K562 (cell line): Measurements from ENCODE around the gene RIMKLB. TPM values are rescaled to one million over a fixed set of nuclear protein-coding genes. Genes with fewer than 3 reads are reported as not detected.

Experiments used
- ATAC-seq: fragments of 200-7000 bp; cut with Tn5 transposase; 3 replicates; pipeline ENCODE4 v1.9.1; 2020; ENCODE audit warnings: moderate library complexity
- BruUV-seq: library from RNA; stranded (reverse); fragments of 400-500 nt; replicated peaks from 2 replicates; lab custom pipeline; 2021; lab: Mats Ljungman, UMichigan
- CTCF ChIA-PET: fragments of 300-600 bp; formaldehyde crosslinking; extraction: SDS; loops from one replicate; lab custom pipeline; 2021; ENCODE audit warnings: low intra/inter-chr PET ratio; lab: Yijun Ruan, JAX
- POLR2A ChIA-PET: fragments of 300-600, 350-650 bp; sonication (Branson Sonifier 250); formaldehyde crosslinking; extraction: SDS; loops from one replicate; lab custom pipeline; 2021; ENCODE audit warnings: antibody characterized with exemption, inconsistent platforms; lab: Yijun Ruan, JAX
- DNase-seq, 4 experiments: peaks; one replicate each; pipeline versions ENCODE4 v3.0.0 to v3.0.0-alpha.2; 2011 to 2018; ENCODE audit warnings: low spot score in 3 of 4, mixed read lengths in 3 of 4; ENCODE audit errors: extremely low read depth in 1 of 4
- FAIRE-seq: peaks from 2 replicates; lab custom pipeline; 2011; peaks lifted over from hg19 to GRCh38; lab: Jason Lieb, UNC
- H2AFZ ChIP-seq: 2 replicates; pipeline ENCODE4 v1.6.0; 2011; ENCODE audit warnings: low read depth, low read length, control low read depth, inconsistent platforms
- H3K27ac ChIP-seq: fragments of 200-600 bp; 3 replicates; pipeline ENCODE4 v1.8.0; 2011; ENCODE audit warnings: low read depth, mild to moderate bottlenecking, control low read depth, inconsistent platforms, low read length, moderate library complexity, mixed read lengths; ENCODE audit errors: extremely low read depth
- H3K27me3 ChIP-seq, 2 experiments: fragments of 300-600 bp in 1 of 2; 2 replicates in 1 of 2; 3 replicates in 1 of 2; pipeline versions ENCODE4 v1.6.0 to v1.8.0; 2011; ENCODE audit warnings: inconsistent platforms in 2 of 2, low read length in 2 of 2, mild to moderate bottlenecking in 1 of 2, mixed read lengths in 1 of 2, moderate library complexity in 1 of 2; ENCODE audit not compliant: control insufficient read depth in 2 of 2, insufficient read depth in 2 of 2
- H3K36me3 ChIP-seq: fragments of 300-600 bp; 3 replicates; pipeline ENCODE4 v1.8.0; 2011; ENCODE audit warnings: mild to moderate bottlenecking, low read length, inconsistent platforms; ENCODE audit not compliant: control insufficient read depth, insufficient read depth
- H3K4me1 ChIP-seq, 2 experiments: fragments of 200-600 bp in 1 of 2; replicated peaks in 1 of 2; 2 replicates in 1 of 2; 3 replicates in 1 of 2; pipeline versions ENCODE4 v1.5.1 to v1.8.0; 2011; ENCODE audit warnings: inconsistent platforms in 2 of 2, low read length in 2 of 2, mild to moderate bottlenecking in 1 of 2, mixed read lengths in 1 of 2, moderate library complexity in 1 of 2; ENCODE audit not compliant: control insufficient read depth in 2 of 2, insufficient read depth in 2 of 2
- H3K4me2 ChIP-seq: 2 replicates; pipeline ENCODE4 v1.6.1; 2011; ENCODE audit warnings: low read length, control low read depth, inconsistent platforms, mixed read lengths; ENCODE audit not compliant: insufficient read depth
- H3K4me3 ChIP-seq: fragments of 200-600 bp; sonication (generic), shearing (Covaris generic); 2 replicates; pipeline ENCODE4 v1.5.1; 2016; ENCODE audit warnings: control low read depth, inconsistent platforms
- H3K79me2 ChIP-seq: fragments of 200-600 bp; 3 replicates; pipeline ENCODE4 v1.8.0; 2011; ENCODE audit warnings: low read length, inconsistent platforms; ENCODE audit not compliant: control insufficient read depth, insufficient read depth
- H3K9ac ChIP-seq, 2 experiments: 2 replicates each; pipeline versions ENCODE4 v1.6.0 to v1.6.1; 2011; ENCODE audit warnings: low read depth in 2 of 2, low read length in 2 of 2, control low read depth in 1 of 2, inconsistent platforms in 1 of 2, mild to moderate bottlenecking in 1 of 2, mixed read lengths in 1 of 2; ENCODE audit not compliant: insufficient read depth in 1 of 2
- H3K9me1 ChIP-seq: one replicate; pipeline ENCODE4 v1.6.0; 2011; ENCODE audit warnings: inconsistent platforms, mild to moderate bottlenecking, low read length, moderate library complexity; ENCODE audit not compliant: control insufficient read depth, insufficient read depth
- H3K9me3 ChIP-seq: replicated peaks from 2 replicates; pipeline ENCODE4 v1.5.1; 2011; ENCODE audit warnings: low read depth, low read length, inconsistent platforms; ENCODE audit not compliant: control insufficient read depth, insufficient read depth
- H4K20me1 ChIP-seq: replicated peaks from 2 replicates; pipeline ENCODE4 v1.6.1; 2011; ENCODE audit warnings: low read length, inconsistent platforms, mixed read lengths; ENCODE audit not compliant: control insufficient read depth, insufficient read depth
- ATF1 ChIP-seq, 2 experiments: fragments of 450-650 bp in 1 of 2; IDR thresholded peaks; 2 replicates each; pipeline ENCODE4 v1.6.1; 2016; ENCODE audit warnings: missing compliant biosample characterization in 1 of 2, missing genetic modification characterization in 1 of 2
- NFE2 ChIP-seq: IDR thresholded peaks from 2 replicates; pipeline ENCODE4 v1.6.1; 2014; ENCODE audit warnings: antibody characterized with exemption, low read depth
- NFE2L1 ChIP-seq: fragments of 450-650 bp; IDR thresholded peaks from 2 replicates; pipeline ENCODE4 v1.6.1; 2016; ENCODE audit warnings: missing genetic modification characterization, low read depth, mild to moderate bottlenecking, missing compliant biosample characterization, moderate library complexity, borderline replicate concordance
- NONO ChIP-seq, 2 experiments: fragments of 200-400 bp in 1 of 2; fragments of 450-650 bp in 1 of 2; formaldehyde crosslinking in 1 of 2; IDR thresholded peaks; 2 replicates each; pipeline ENCODE4 v1.6.1; 2017; ENCODE audit warnings: low read depth in 2 of 2, mild to moderate bottlenecking in 2 of 2, moderate library complexity in 2 of 2, low read length in 1 of 2
- PTTG1 ChIP-seq: fragments of 450-650 bp; IDR thresholded peaks from 2 replicates; pipeline ENCODE4 v1.6.1; 2016; ENCODE audit warnings: low read depth, mild to moderate bottlenecking, missing genetic modification characterization, missing compliant biosample characterization
- RERE ChIP-seq: sonication (generic); formaldehyde crosslinking; IDR thresholded peaks from 2 replicates; pipeline ENCODE4 v1.8.0; 2023; ENCODE audit warnings: missing genetic modification reagents, mild to moderate bottlenecking, borderline replicate concordance
- RFX7 ChIP-seq: fragments of 250-450 bp; sonication (Bioruptor Pico); IDR thresholded peaks from 2 replicates; pipeline ENCODE4 v1.5.1; 2021; ENCODE audit warnings: mild to moderate bottlenecking
- ZNF133 ChIP-seq: fragments of 250-450 bp; sonication (Bioruptor Pico); IDR thresholded peaks from 2 replicates; pipeline ENCODE4 v1.4.0; 2020; ENCODE audit warnings: mild to moderate bottlenecking
- ZNF347 ChIP-seq: fragments of 450-650 bp; formaldehyde crosslinking; IDR thresholded peaks from 2 replicates; pipeline ENCODE4 v1.4.0; 2020; ENCODE audit warnings: low read depth, mild to moderate bottlenecking, moderate library complexity
- ZNF592 ChIP-seq: fragments of 450-650 bp; IDR thresholded peaks from 2 replicates; pipeline ENCODE4 v1.6.1; 2017; ENCODE audit warnings: antibody characterized with exemption, mild to moderate bottlenecking
- WGBS: fragments of 100-300 bp; shearing (Covaris generic); methylation state at CpG from one replicate; pipeline ENCODE4 v1.1.6; 2016; ENCODE audit warnings: low coverage, mixed read lengths; ENCODE audit not compliant: insufficient coverage; ENCODE audit errors: missing lambda C conversion rate; 5-methylcytosine and 5-hydroxymethylcytosine counted together
- in situ Hi-C: fragments of 300-500 bp; cut with MboI; formaldehyde crosslinking; loops from 4 replicates; pipeline ENCODE4 v1.15.0; 2018; ENCODE audit warnings: inconsistent platforms, mixed read lengths
- intact Hi-C: fragments of 100-400 bp; cut with micrococcal nuclease; formaldehyde crosslinking; loops from 2 replicates; pipeline ENCODE4 v1.14.2; 2022
- polyA plus RNA-seq, 8 experiments: library from polyadenylated mRNA; depleted of rRNA in 4 of 8; stranded (reverse) in 5 of 8; unstranded in 3 of 8; fragments of >200 nt; fragmentation: Nextera tagmentation in 2 of 8; fragmentation: Illumina TruSeq in 1 of 8; extraction: Ambion mirVana in 2 of 8; extraction: Trizol in 1 of 8; gene quantifications; 2 replicates each; pipeline versions ENCODE4 v1.2.1 to v1.2.3, GENCODE V29; 2011 to 2014; ENCODE audit warnings: inconsistent platforms in 1 of 8, missing spikeins in 1 of 8
- total RNA-seq, 7 experiments: library from RNA; depleted of rRNA in 6 of 7; stranded (reverse); fragments of >200 nt in 6 of 7; fragmentation: Illumina TruSeq in 2 of 7; extraction: Trizol in 2 of 7; gene quantifications; 2 replicates each; pipeline versions ENCODE4 v1.2.1 to v1.2.3, GENCODE V29; 2011 to 2021; ENCODE audit warnings: low replicate concordance in 1 of 7

RIMKLB gene
- total and polyA plus RNA-seq, 9 of the 15 experiments (the other 6 are each of a cell fraction or from before 2014, with no cell fraction given), result 6.5 to 22.8 (median 17.2) TPM

GRCh38 chr12:8828257-8829124 is 130.7 kb downstream of the RIMKLB start:
- Histone ChIP-seq H3K9ac (peak overlapping the region; percentile 42 to 85; a peak in 3 of 4 replicates), H3K4me1 (peaks cover 19 to 21% of the 10 kb centered on the region in 2 experiments; a peak in 4 of 5 replicates), H3K27me3 (no peaks in the 10 kb centered on the region), H3K9me1 (no peaks in the 10 kb centered on the region), H3K27ac (peak overlapping the region; percentile 48; the same call in 1 of the 3 replicates), H3K36me3 (no peaks in the 10 kb centered on the region), H3K79me2 (no peaks in the 10 kb centered on the region), H2AFZ (peak overlapping the region; percentile 90), H3K4me2 (peak overlapping the region; percentile 18; the same call in 1 of the 2 replicates), H3K4me3 (no peak overlapping the region), H3K9me3 (no peaks in the 10 kb centered on the region), H4K20me1 (no peaks in the 10 kb centered on the region)
- no TSS peak for BruUV-seq
- peak; percentile 67 for FAIRE-seq
- peak; percentile 79 for ATAC-seq
- in situ Hi-C loops, result no loop called here
- intact Hi-C loops, result loop anchor here (5.0 to 10.0 kb wide), 2 partner anchors 64 to 216 kb away; no protein-coding TSS in a partner anchor
- ChIA-PET CTCF (no interaction called here), POLR2A (interaction anchor here (0.6 to 1.1 kb wide), 3 partner anchors 11 to 134 kb away, joined by 3 to 5 read pairs (median 3); no protein-coding TSS in a partner anchor)
- WGBS, result 54% methylated on average over 8 of the region's 9 CpGs
- DNase-seq, result peak in 1 of 4 experiments; percentile 50
- TF ChIP-seq PTTG1 (tag) (no peak), NONO (IDR thresholded peaks at IDR 0.05; ENCODE audit: low read depth in 2 of 2, low read length in 1 of 2) (no peak), NFE2L1 (tag) (0 out of 2 replicates have a peak, but pooled peaks have one; percentile 2), ZNF133 (CRISPR knock-in tag) (no peak), NFE2 (peak; percentile 83), ZNF592 (peak; percentile 83; the same call in 1 of the 2 replicates), RFX7 (CRISPR knock-in tag) (no peak), ATF1 (CRISPR knock-in tag; IDR thresholded peaks at IDR 0.05) (no peak), ATF1 (tag; IDR thresholded peaks at IDR 0.05) (no peak), RERE (CRISPR knock-in tag) (no peak), ZNF347 (no peak)
